Osteocyte (in vitro differentiated cells): Measurements from ENCODE around the gene SORD. TPM values are rescaled to one million over a fixed set of nuclear protein-coding genes. Genes with fewer than 3 reads are reported as not detected.

Experiments used
- DNase-seq: peaks from one replicate; pipeline ENCODE4 v3.0.0; 2021; ENCODE audit warnings: mixed read lengths; ENCODE audit not compliant: unreplicated experiment; ENCODE audit errors: extremely low spot score
- H3K27ac Mint-ChIP-seq: one replicate; pipeline ENCODE4 v1.8.0; 2021; ENCODE audit warnings: mild to moderate bottlenecking, mixed read lengths; ENCODE audit not compliant: unreplicated experiment
- H3K27me3 Mint-ChIP-seq: one replicate; pipeline ENCODE4 v1.8.0; 2021; ENCODE audit warnings: mixed read lengths; ENCODE audit not compliant: unreplicated experiment
- H3K36me3 Mint-ChIP-seq: one replicate; pipeline ENCODE4 v1.8.0; 2021; ENCODE audit warnings: mixed read lengths; ENCODE audit not compliant: unreplicated experiment
- H3K4me1 Mint-ChIP-seq: one replicate; pipeline ENCODE4 v1.8.0; 2021; ENCODE audit warnings: mixed read lengths; ENCODE audit not compliant: unreplicated experiment
- H3K4me3 Mint-ChIP-seq: one replicate; pipeline ENCODE4 v1.8.0; 2021; ENCODE audit warnings: mild to moderate bottlenecking, moderate library complexity, mixed read lengths; ENCODE audit not compliant: unreplicated experiment
- H3K9me3 Mint-ChIP-seq: one replicate; pipeline ENCODE4 v1.8.0; 2021; ENCODE audit warnings: mixed read lengths; ENCODE audit not compliant: unreplicated experiment
- CTCF ChIP-seq: fragments of 200-600 bp; sonication (generic); IDR thresholded peaks from 2 replicates; pipeline ENCODE4 v1.5.0; 2021; ENCODE audit warnings: antibody characterized with exemption, mild to moderate bottlenecking, moderate library complexity
- total RNA-seq: library from RNA; stranded (reverse); gene quantifications from 2 replicates; pipeline ENCODE4 v1.2.1, GENCODE V29; 2021

The SORD gene
- total RNA-seq, 1 donor from 2014 or later, result 9.8 TPM

GRCh38 chr15:45093622-45094357 is 70.8 kb downstream of the SORD start:
- Mint-ChIP-seq H3K9me3 (no peaks in the 10 kb centered on the region), H3K27me3 (peaks cover 41% of the 10 kb centered on the region), H3K27ac (no peak overlapping the region), H3K4me3 (no peak overlapping the region), H3K36me3 (no peaks in the 10 kb centered on the region), H3K4me1 (no peaks in the 10 kb centered on the region)
- no peak for TF ChIP-seq CTCF
- no peak for DNase-seq

GRCh38 chr15:45094358-45094730 is 71.3 kb downstream of the SORD start:
- H3K9me3 Mint-ChIP-seq, result no peaks in the 10 kb centered on the region

GRCh38 chr15:45095661-45096060 is 72.7 kb downstream of the SORD start:
- Mint-ChIP-seq H3K4me1 (no peaks in the 10 kb centered on the region), H3K27me3 (peaks cover 31% of the 10 kb centered on the region), H3K9me3 (no peaks in the 10 kb centered on the region), H3K27ac (no peak overlapping the region), H3K4me3 (no peak overlapping the region), H3K36me3 (no peaks in the 10 kb centered on the region)
- TF ChIP-seq CTCF, result no peak
- DNase-seq, result no peak

More at GRCh38 chr15:45094358-45094730, 71.3 kb downstream of the SORD start:
- Mint-ChIP-seq H3K4me3 (no peak overlapping the region), H3K36me3 (no peaks in the 10 kb centered on the region), H3K27me3 (peaks cover 39% of the 10 kb centered on the region), H3K4me1 (no peaks in the 10 kb centered on the region), H3K27ac (no peak overlapping the region)
- DNase-seq, result no peak
- no peak for TF ChIP-seq CTCF

GRCh38 chr15:45097466-45097865 is 74.5 kb downstream of the SORD start:
- no peak for DNase-seq
- peaks cover 20% of the 10 kb centered on the region for H3K27me3 Mint-ChIP-seq
- H3K9me3 Mint-ChIP-seq, result no peaks in the 10 kb centered on the region
- H3K36me3 Mint-ChIP-seq, result no peaks in the 10 kb centered on the region
- no peaks in the 10 kb centered on the region for H3K4me1 Mint-ChIP-seq
- TF ChIP-seq CTCF, result no peak
- no peak overlapping the region for H3K4me3 Mint-ChIP-seq
- H3K27ac Mint-ChIP-seq, result no peak overlapping the region

GRCh38 chr15:45099549-45100165 is 76.7 kb downstream of the SORD start:
- H3K4me3 Mint-ChIP-seq, result no peak overlapping the region
- no peaks in the 10 kb centered on the region for H3K4me1 Mint-ChIP-seq
- no peak for DNase-seq
- TF ChIP-seq CTCF, result no peak
- H3K36me3 Mint-ChIP-seq, result no peaks in the 10 kb centered on the region
- no peaks in the 10 kb centered on the region for H3K9me3 Mint-ChIP-seq
- H3K27me3 Mint-ChIP-seq, result peaks cover 21% of the 10 kb centered on the region
- no peak overlapping the region for H3K27ac Mint-ChIP-seq
